ENCODE data around the gene CSMD2. TPM values are rescaled to one million over a fixed set of nuclear protein-coding genes. Genes with fewer than 3 reads are reported as not detected.

The CSMD2 gene
- total and polyA plus RNA-seq, 2 of the 4 experiments (the other 2 are of a cell fraction): under 0.01 to 0.36 TPM

- CTCF ChIA-PET: no interaction called here
- POLR2A ChIA-PET (ENCODE audit: unreplicated experiment): no interaction called here
- no peaks in the 10 kb centered on the region for H3K4me1 ChIP-seq (ENCODE audit: control insufficient read depth, insufficient read depth, low read length)
Observed at GRCh38 chr1:33970148-33970825, 194.7 kb downstream of the CSMD2 start.

More at GRCh38 chr1:33970148-33970825, 194.7 kb downstream of the CSMD2 start:
- 67% methylated on average over 1 of the region's 5 CpGs; no CpG with 5 or more reads in 1 of the 2 experiments for WGBS, 2 experiments (ENCODE audit: extremely low coverage in 2 of 2, insufficient read length in 1 of 2)
- H3K4me2 ChIP-seq (ENCODE audit: low read depth, low read length): no peak overlapping the region
- no peak overlapping the region for H2BK20ac ChIP-seq (ENCODE audit: low read depth, low read length)
- H3K9me3 ChIP-seq (ENCODE audit: control insufficient read depth, insufficient read depth, low read length): peaks cover 22% of the 10 kb centered on the region
- no peak overlapping the region for H4K5ac ChIP-seq (ENCODE audit: low read depth, low read length)
- no peak for DNase-seq
- H4K8ac ChIP-seq (ENCODE audit: low read depth in 2 of 2, low read length in 2 of 2): no peak overlapping the region
- TF ChIP-seq POLR2A (IDR thresholded peaks at IDR 0.05; ENCODE audit: low read depth, low read length) (no peak), SMC3 (IDR thresholded peaks at IDR 0.05; ENCODE audit: low read depth, low read length) (no peak), CTCF (conservative IDR thresholded peaks at IDR 0.05; ENCODE audit: low read depth, low read length) (no peak)
- no peak for ATAC-seq (ENCODE audit: low read depth)
- no peaks in the 10 kb centered on the region for H3K9me1 ChIP-seq (ENCODE audit: insufficient read depth, low read length)
- in situ Hi-C loops (cut with MboI; ENCODE audit: low sequenced_read_pairs): no loop called here
- no peak overlapping the region for H2AK9ac ChIP-seq (replicated peaks; ENCODE audit: low read depth, low read length, poor library complexity)
- H3K36me3 ChIP-seq (ENCODE audit: control insufficient read depth, insufficient read depth, low read length): no peaks in the 10 kb centered on the region
- H3K27ac ChIP-seq (ENCODE audit: insufficient read depth, low read length): no peak overlapping the region
- H3K9ac ChIP-seq (ENCODE audit: low read depth, low read length): no peak overlapping the region
- no peak overlapping the region for H3K14ac ChIP-seq (replicated peaks; ENCODE audit: low read depth, low read length)
- dilution Hi-C loops (cut with HindIII; ENCODE audit: low sequenced_read_pairs, unreplicated experiment): no loop called here
- no TSS peak for BruUV-seq (replicated peaks)
- no peaks in the 10 kb centered on the region for H3K79me1 ChIP-seq (ENCODE audit: low read depth in 1 of 2, low read length in 2 of 2)
- no peak overlapping the region for H3K23ac ChIP-seq (ENCODE audit: low read depth, low read length)
- no peak overlapping the region for H2BK15ac ChIP-seq (ENCODE audit: low read depth, low read length)
- no peak overlapping the region for H3K56ac ChIP-seq (ENCODE audit: extremely low read depth, insufficient read depth, low read length)
- no peak overlapping the region for H4K91ac ChIP-seq (ENCODE audit: insufficient read depth, low read depth, low read length)
- no peak overlapping the region for H2AK5ac ChIP-seq (ENCODE audit: low read depth, low read length)
- intact Hi-C loops (cut with micrococcal nuclease): no loop called here
- H3K27me3 ChIP-seq (ENCODE audit: control insufficient read depth, insufficient read depth, low read length): no peaks in the 10 kb centered on the region
- no peak overlapping the region for H3K4me3 ChIP-seq (ENCODE audit: insufficient read depth, low read depth, low read length)
- H2BK120ac ChIP-seq (ENCODE audit: low read depth, low read length): no peak overlapping the region
- H3K18ac ChIP-seq (ENCODE audit: low read depth, low read length): no peak overlapping the region
- no peak overlapping the region for H2BK5ac ChIP-seq (ENCODE audit: low read depth, low read length, poor library complexity, severe bottlenecking)
- H2AFZ ChIP-seq (replicated peaks; ENCODE audit: low read length, poor library complexity): no peak overlapping the region
- H4K20me1 ChIP-seq (ENCODE audit: insufficient read depth, low read length): no peaks in the 10 kb centered on the region
- no peak overlapping the region for H3K4ac ChIP-seq (ENCODE audit: low read depth, low read length)
